ENCODE results near the gene MYBPH.

The MYBPH gene

DNA sequence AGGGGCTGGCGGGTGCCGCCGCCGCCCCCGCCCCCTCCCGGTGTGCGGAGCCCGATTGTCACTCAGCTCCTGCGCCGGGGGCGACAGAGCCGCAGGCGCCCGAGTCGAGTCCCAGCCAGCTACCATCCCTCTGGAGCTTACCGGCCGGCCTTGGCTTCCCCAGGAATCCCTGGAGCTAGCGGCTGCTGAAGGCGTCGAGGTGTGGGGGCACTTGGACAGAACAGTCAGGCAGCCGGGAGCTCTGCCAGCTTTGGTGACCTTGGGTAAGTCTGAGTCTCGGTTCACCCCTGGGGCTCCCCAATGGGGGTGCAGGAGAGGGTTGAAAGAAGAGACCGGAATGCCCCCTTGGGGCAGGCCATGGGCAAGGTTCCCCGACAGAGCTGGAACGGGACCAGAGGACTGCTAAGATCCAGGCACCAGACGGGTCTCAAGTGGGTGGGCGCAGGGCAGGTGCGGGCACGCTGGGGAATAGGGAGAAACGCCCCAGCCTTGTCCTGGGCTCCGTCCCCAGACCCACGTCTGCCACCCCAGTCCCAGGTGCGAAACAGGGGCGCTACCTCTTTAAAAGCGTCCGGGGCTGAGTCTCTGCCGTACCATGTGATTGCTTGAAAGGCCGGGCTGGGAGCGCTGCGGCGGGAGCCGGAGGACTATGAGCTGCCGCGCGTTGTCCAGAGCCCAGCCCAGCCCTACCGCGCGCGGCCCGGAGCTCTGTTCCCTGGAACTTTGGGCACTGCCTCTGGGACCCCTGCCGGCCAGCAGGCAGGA, 47.8 kb downstream of the MYBPH start, which contains the start of gene ADORA1:
ADORA1 (plus strand) TSS at position 61 of the 765 bp plus-strand sequence. CDS start 1,116 bp downstream, outside the sequence.
- DNase-seq = no peak

DNA sequence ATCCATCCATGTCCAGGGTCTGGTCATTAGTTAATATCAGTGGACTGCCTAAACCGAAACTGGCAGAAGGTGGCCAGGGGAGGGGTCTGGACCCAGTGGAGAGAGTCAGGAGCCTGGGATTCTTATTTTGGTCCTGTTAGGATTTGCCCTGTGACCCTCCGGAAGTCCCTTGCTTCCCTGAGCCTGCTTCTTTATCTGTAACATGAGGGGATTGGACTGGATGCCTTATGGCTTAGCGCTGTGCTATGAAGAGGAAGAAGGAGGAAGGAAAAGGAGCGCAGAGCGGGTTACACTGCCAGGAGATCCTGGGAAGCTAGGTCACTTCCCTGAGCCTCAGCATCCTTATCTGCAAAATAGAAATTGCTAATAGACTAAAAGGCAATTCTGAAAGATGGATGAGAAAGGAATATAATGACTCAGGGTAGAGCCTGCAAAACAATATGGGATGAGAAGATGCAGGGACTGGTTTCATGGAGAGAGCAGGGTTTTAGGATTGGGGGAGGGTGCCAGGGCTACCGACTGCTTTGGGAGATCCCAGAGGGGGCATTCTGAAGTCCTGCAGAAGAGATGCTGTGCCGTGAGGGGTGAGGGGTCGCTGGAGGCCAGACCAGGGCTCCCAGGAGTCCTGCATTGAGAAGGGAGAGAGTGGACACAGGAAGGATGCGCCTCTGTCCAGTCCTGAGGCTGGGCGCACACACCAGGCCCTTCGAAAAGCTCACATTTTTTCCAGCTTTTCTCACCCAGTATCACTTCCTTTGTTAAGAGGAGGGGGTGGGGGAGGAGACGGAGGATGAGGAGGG, 48.6 kb downstream of the MYBPH start:
- DNase-seq = no peak

- DNase-seq = no peak
These were observed 49.3 kb downstream of the MYBPH start for GRCh38 chr1:203126151-203126865.

DNA sequence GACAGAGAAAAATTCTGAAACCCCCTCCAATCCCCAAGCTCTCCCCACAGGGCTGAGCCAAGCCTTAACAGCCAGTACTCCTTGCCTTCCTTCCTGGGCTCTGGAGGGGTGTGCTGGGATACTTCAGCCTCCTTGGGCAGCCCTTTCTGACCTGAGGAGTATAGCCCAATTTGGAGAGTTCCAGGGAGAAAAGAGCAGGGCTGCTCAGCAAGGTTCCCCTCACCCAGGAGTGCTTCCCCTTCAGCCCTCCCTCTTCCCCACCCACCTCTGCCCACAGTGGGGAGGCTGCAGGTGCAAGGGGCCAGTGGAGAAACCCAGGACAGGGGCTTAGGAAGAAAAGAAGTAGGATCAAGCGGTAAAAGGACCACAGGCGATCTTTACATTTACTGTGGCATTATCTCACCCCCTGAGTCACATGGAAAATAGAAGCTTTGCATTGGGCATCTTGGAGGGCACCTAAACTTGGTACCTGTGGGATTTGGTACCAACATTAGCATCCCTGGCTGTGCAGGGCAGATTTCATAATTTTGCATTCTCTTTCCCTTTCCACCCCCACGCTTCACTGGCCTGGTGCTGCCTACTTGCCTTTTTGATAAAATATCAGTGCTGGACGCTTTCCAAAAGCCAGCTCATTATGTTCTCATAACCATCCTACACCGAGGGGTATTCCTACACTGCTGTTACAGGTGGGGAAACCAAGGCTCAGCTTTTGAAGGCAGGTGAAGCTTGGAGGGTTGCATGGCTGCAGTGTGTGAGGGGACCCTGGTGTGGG, 50.9 kb downstream of the MYBPH start:
- DNase-seq = no peak

- DNase-seq = no peak
These were observed 51.6 kb downstream of the MYBPH start for GRCh38 chr1:203124011-203124410.

GRCh38 chr1:203122159-203122558, 53.5 kb downstream of the MYBPH start:
- no peak for DNase-seq

DNA sequence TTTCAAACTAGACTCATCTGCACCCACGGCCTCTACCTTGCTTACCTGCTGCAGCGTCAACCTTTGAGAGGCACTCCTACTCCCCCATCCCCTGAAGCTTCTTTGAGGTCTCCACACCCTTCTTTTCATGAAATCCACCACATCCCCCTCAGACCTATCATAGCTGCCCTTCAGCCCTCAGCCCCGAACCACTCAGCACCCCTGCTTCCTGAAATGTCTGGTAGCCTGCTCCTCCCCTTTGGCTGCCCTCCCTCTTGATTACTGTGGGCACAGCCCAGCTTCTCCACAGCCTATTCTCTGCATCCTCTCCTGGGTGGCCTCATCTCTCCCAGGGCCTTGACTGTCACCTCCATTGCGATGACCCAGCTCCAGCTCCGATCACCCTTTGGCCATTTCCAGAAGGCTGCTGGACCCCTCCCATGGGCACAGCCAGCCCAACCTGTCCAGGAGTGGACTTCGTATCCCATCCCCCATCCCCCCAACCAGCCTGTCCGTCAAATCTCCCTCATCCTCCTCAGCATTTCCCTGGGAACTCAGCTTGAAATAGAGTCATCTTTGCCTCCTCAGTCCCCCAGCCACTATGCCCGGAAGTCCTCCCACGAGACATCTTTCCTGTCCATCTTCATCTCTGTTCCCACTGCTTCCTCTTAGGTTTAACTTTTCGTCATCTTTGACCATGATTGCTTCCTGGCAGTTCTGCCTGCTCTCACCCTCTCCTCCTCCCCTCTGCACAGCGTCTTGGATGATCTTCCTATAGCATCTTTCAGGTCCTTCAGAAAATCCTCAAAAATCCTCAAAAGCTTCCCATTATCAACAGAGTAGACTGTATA, 54.2 kb downstream of the MYBPH start:
- no peak for DNase-seq

DNA sequence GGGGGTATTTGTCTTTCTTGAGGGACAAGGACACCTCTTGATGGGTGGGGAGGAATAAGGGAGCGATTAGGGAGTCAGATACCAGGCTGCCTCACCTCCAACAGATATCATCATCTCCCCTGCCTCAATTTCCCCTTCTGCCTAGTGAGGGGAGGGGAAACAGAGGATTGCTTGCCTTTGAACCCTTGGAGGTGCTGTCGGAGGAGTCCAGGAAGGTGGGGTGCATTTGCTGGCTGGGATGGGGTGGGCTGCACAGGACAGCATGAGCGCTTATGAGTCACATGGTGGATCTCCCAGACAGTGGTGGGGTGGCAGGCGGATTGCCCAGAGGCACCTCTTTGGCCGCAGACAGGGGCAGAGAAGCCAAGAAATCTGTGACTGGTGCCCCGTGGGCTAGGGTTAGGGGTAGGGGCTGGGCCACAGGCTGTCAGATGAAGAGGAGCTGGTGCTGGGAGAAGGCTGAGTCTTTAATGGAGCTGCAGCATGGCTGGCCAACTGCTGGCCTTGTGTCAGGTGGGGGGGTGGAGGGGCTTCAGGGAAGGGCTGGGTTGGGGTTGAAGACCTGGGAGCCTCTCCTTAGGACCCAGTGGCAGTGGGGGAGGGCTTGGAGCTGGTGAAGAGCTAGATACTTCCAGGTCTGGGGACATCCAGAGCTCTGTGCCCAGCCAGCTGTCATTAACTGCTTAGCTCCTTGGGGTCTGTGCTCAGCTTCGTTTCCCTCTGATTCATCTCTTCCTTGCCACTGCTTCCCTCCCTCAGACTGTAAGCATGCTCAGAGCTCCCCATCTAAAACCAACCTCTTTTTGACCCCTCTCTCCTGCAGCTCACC, 55.1 kb downstream of the MYBPH start:
- DNase-seq = no peak
